HepG2 (cell line): ENCODE results near the gene POU6F1. TPM values are rescaled to one million over a fixed set of nuclear protein-coding genes. Genes with fewer than 3 reads are reported as not detected.

Experiments
- BHLHE40 ChIP-seq: IDR thresholded peaks from 2 replicates; pipeline ENCODE4 v1.6.1; 2011; ENCODE audit warnings: low read length, improper control_type of control experiment
- BORCS8-MEF2B ChIP-seq: sonication (generic); formaldehyde crosslinking; IDR thresholded peaks from 2 replicates; pipeline ENCODE4 v1.8.0; 2022; ENCODE audit warnings: mild to moderate bottlenecking, missing genetic modification reagents
- E2F2 ChIP-seq: sonication (generic); formaldehyde crosslinking; IDR thresholded peaks from 2 replicates; pipeline ENCODE4 v1.4.0; 2020; ENCODE audit warnings: missing genetic modification reagents, borderline replicate concordance
- GATAD2A ChIP-seq: IDR thresholded peaks from 2 replicates; pipeline ENCODE4 v1.6.1; 2016
- HDAC2 ChIP-seq: sonication (generic); formaldehyde crosslinking; IDR thresholded peaks from 2 replicates; pipeline ENCODE4 v1.4.0; 2020; ENCODE audit warnings: missing genetic modification reagents
- MTF2 ChIP-seq: sonication (generic); formaldehyde crosslinking; IDR thresholded peaks from 2 replicates; pipeline ENCODE4 v1.5.0; 2020; ENCODE audit warnings: missing genetic modification reagents, borderline replicate concordance
- NFIC ChIP-seq: IDR thresholded peaks from 2 replicates; pipeline ENCODE4 v1.6.1; 2012; ENCODE audit warnings: mild to moderate bottlenecking, low read length, inconsistent platforms
- NR2C2 ChIP-seq: sonication (generic); formaldehyde crosslinking; IDR thresholded peaks from 2 replicates; pipeline ENCODE4 v1.4.0; 2020; ENCODE audit warnings: missing genetic modification reagents, mild to moderate bottlenecking, moderate library complexity, borderline replicate concordance
- STAT6 ChIP-seq: sonication (generic); formaldehyde crosslinking; IDR thresholded peaks from 2 replicates; pipeline ENCODE4 v1.4.0; 2020; ENCODE audit warnings: missing genetic modification reagents, mild to moderate bottlenecking, borderline replicate concordance
- TFDP1 ChIP-seq: IDR thresholded peaks from 2 replicates; pipeline ENCODE4 v1.6.1; 2016; ENCODE audit warnings: missing compliant biosample characterization, missing genetic modification reagents, borderline replicate concordance
- ZKSCAN5 ChIP-seq: sonication (generic); formaldehyde crosslinking; IDR thresholded peaks from 2 replicates; pipeline ENCODE4 v1.5.1; 2020; ENCODE audit warnings: mild to moderate bottlenecking, missing genetic modification reagents
- ZNF18 ChIP-seq: sonication (generic); formaldehyde crosslinking; IDR thresholded peaks from 2 replicates; pipeline ENCODE4 v1.8.0; 2022; ENCODE audit warnings: mild to moderate bottlenecking, missing genetic modification reagents; ENCODE audit not compliant: insufficient replicate concordance
- ZNF205 ChIP-seq: IDR thresholded peaks from 2 replicates; pipeline ENCODE4 v1.6.1; 2018; ENCODE audit warnings: missing biosample characterization, missing genetic modification reagents
- ZNF224 ChIP-seq: sonication (generic); formaldehyde crosslinking; IDR thresholded peaks from 2 replicates; pipeline ENCODE4 v1.5.0; 2020; ENCODE audit warnings: mild to moderate bottlenecking, missing genetic modification reagents
- ZNF337 ChIP-seq: sonication (generic); formaldehyde crosslinking; IDR thresholded peaks from 2 replicates; pipeline ENCODE4 v1.5.1; 2020; ENCODE audit warnings: missing genetic modification reagents, low read depth, mild to moderate bottlenecking, borderline replicate concordance
- ZNF430 ChIP-seq: sonication (generic); formaldehyde crosslinking; IDR thresholded peaks from 2 replicates; pipeline ENCODE4 v1.9.0; 2021; ENCODE audit warnings: mild to moderate bottlenecking, missing genetic modification reagents
- ZNF547 ChIP-seq: sonication (generic); formaldehyde crosslinking; IDR thresholded peaks from 2 replicates; pipeline ENCODE4 v1.5.1; 2020; ENCODE audit warnings: mild to moderate bottlenecking, missing genetic modification reagents
- polyA plus RNA-seq, 8 experiments: library from polyadenylated mRNA; depleted of rRNA in 3 of 8; stranded (reverse) in 7 of 8; unstranded in 1 of 8; fragments of >200 nt; fragmentation: Illumina TruSeq in 4 of 8; extraction: Trizol in 4 of 8; gene quantifications; 2 replicates each; pipeline versions ENCODE4 v1.2.1 to v1.2.3, GENCODE V29; 2011 to 2016; ENCODE audit warnings: low read depth in 4 of 8, missing spikeins in 1 of 8, mixed read lengths in 1 of 8; ENCODE audit not compliant: insufficient read depth in 1 of 8
- total RNA-seq, 5 experiments: library from RNA; depleted of rRNA; stranded (reverse); fragments of >200 nt; fragmentation: Illumina TruSeq; extraction: Trizol; gene quantifications; 2 replicates each; pipeline ENCODE4 v1.2.3, GENCODE V29; 2016; ENCODE audit warnings: low read depth in 1 of 5
- TF ChIP-seq, protein P1 (sequence below): sonication (generic); formaldehyde crosslinking; IDR thresholded peaks from 2 replicates; pipeline ENCODE4 v1.5.0; 2020; ENCODE audit warnings: mild to moderate bottlenecking, missing genetic modification reagents, borderline replicate concordance

POU6F1 gene
- total and polyA plus RNA-seq, 2 of the 13 experiments (the other 11 are each of a cell fraction or from before 2014, with no cell fraction given), result 0.48 to 0.51 TPM

GRCh38 chr12:51171884-51172514 is 45.9 kb downstream of the POU6F1 start (continued):
- TF ChIP-seq STAT6 (CRISPR knock-in tag), result 0 out of 2 replicates have a peak, but pooled peaks have one; percentile 30
- 0 out of 2 replicates have a peak, but pooled peaks have one; percentile 3 for TF ChIP-seq HDAC2 (CRISPR knock-in tag)
- 0 out of 2 replicates have a peak, but pooled peaks have one; percentile 14 for TF ChIP-seq GATAD2A
- TF ChIP-seq ZNF430 (CRISPR knock-in tag), result 0 out of 2 replicates have a peak, but pooled peaks have one; percentile 5
- TF ChIP-seq ZNF18 (CRISPR knock-in tag), result peak; percentile 68
- 0 out of 2 replicates have a peak, but pooled peaks have one; percentile 7 for TF ChIP-seq TFDP1 (CRISPR knock-in tag)
- no peak for TF ChIP-seq BHLHE40
- 0 out of 2 replicates have a peak, but pooled peaks have one; percentile 4 for TF ChIP-seq NR2C2
- TF ChIP-seq ZNF224 (CRISPR knock-in tag), result 0 out of 2 replicates have a peak, but pooled peaks have one; percentile 46
- 0 out of 2 replicates have a peak, but pooled peaks have one; percentile 26 for TF ChIP-seq ZNF205 (CRISPR knock-in tag)
- TF ChIP-seq ZKSCAN5, result no peak
- TF ChIP-seq NFIC, result 0 out of 2 replicates have a peak, but pooled peaks have one; percentile 3
- TF ChIP-seq BORCS8-MEF2B (CRISPR knock-in tag), result peak; percentile 0; the same call in 1 of the 2 replicates
- TF ChIP-seq ZNF337, result peak; percentile 70; the same call in 1 of the 2 replicates
- TF ChIP-seq, protein P1, sequence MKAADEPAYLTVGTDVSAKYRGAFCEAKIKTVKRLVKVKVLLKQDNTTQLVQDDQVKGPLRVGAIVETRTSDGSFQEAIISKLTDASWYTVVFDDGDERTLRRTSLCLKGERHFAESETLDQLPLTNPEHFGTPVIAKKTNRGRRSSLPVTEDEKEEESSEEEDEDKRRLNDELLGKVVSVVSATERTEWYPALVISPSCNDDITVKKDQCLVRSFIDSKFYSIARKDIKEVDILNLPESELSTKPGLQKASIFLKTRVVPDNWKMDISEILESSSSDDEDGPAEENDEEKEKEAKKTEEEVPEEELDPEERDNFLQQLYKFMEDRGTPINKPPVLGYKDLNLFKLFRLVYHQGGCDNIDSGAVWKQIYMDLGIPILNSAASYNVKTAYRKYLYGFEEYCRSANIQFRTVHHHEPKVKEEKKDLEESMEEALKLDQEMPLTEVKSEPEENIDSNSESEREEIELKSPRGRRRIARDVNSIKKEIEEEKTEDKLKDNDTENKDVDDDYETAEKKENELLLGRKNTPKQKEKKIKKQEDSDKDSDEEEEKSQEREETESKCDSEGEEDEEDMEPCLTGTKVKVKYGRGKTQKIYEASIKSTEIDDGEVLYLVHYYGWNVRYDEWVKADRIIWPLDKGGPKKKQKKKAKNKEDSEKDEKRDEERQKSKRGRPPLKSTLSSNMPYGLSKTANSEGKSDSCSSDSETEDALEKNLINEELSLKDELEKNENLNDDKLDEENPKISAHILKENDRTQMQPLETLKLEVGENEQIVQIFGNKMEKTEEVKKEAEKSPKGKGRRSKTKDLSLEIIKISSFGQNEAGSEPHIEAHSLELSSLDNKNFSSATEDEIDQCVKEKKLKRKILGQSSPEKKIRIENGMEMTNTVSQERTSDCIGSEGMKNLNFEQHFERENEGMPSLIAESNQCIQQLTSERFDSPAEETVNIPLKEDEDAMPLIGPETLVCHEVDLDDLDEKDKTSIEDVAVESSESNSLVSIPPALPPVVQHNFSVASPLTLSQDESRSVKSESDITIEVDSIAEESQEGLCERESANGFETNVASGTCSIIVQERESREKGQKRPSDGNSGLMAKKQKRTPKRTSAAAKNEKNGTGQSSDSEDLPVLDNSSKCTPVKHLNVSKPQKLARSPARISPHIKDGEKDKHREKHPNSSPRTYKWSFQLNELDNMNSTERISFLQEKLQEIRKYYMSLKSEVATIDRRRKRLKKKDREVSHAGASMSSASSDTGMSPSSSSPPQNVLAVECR (CRISPR knock-in tag), result no peak
- TF ChIP-seq MTF2, result peak; percentile 33; the same call in 1 of the 2 replicates
- TF ChIP-seq ZNF547 (CRISPR knock-in tag), result no peak
- TF ChIP-seq E2F2 (CRISPR knock-in tag), result no peak
